ENCODE measurements around the gene PRLHR. TPM values are rescaled to one million over a fixed set of nuclear protein-coding genes. Genes with fewer than 3 reads are reported as not detected.

The PRLHR gene
- total and polyA plus RNA-seq, 2 donors: 0.02 to 0.05 TPM

DNA sequence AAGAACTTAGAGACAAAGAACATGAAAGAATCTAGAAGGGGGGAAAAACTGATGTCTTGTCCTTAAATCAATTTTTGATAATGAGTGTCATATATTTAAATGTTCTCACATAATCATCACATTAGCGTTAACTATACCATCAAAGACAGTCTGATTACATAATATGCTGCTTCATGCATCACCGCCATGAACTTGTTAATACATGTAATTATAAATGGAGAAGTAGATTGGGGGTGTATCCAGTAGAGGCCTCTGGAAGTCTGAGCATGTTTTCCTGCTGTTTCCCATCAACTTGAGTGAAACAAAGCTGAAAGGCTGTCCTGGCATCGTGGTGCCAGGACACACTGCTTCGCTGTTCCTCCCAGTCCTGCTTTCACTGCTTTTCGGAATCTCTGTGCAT is 48.2 kb downstream of the PRLHR start:
- Histone ChIP-seq H3K36me3 (ENCODE audit: control insufficient read depth in 2 of 2, insufficient read depth in 2 of 2, low read length in 1 of 2) (no peaks in the 10 kb centered on the region), H3K4me1 (ENCODE audit: control insufficient read depth in 2 of 2, insufficient read depth in 2 of 2, low read length in 2 of 2) (no peaks in the 10 kb centered on the region), H3K4me3 (ENCODE audit: low read length in 2 of 2) (no peak overlapping the region), H3K9me3 (ENCODE audit: control insufficient read depth in 2 of 2, insufficient read depth in 1 of 2, low read length in 1 of 2) (no peaks in the 10 kb centered on the region), H3K27me3 (ENCODE audit: control insufficient read depth in 2 of 2, insufficient read depth in 1 of 2, low read length in 1 of 2) (peaks cover 2 to 24% of the 10 kb centered on the region in 2 donors), H3K27ac (ENCODE audit: low read depth in 1 of 2, low read length in 1 of 2) (no peak overlapping the region)
- no peak for DNase-seq (ENCODE audit: low read depth in 6 of 9, low spot score in 9 of 9)
- WGBS: 90% methylated on average over 5 of the region's 5 CpGs

DNA sequence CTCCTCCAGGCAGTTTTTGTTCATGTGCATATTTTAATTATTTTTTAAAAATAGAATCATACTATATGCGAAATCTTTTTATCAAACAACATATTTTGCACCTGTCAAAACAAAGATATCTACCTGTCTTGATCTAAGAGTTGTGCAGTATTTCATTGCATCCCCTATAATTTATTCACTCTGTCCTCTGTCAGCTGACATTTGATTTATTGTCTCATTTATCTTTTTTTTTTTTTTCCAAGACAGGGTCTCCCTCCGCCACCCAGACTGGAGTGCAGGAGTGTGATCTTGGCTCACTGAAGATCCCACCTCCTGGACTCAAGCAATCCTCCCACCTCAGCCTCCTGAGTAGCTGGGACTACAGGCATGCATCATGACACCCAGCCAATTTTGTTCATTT is 49.0 kb downstream of the PRLHR start:
- H3K27ac ChIP-seq (ENCODE audit: low read depth in 1 of 2, low read length in 1 of 2): no peak overlapping the region
- no peak overlapping the region for H3K4me3 ChIP-seq (ENCODE audit: low read length in 2 of 2)
- no peaks in the 10 kb centered on the region for H3K9me3 ChIP-seq (ENCODE audit: control insufficient read depth in 2 of 2, insufficient read depth in 1 of 2, low read length in 1 of 2)
- WGBS: 88% methylated on average over 2 of the region's 2 CpGs
- no peaks in the 10 kb centered on the region for H3K4me1 ChIP-seq (ENCODE audit: control insufficient read depth in 2 of 2, insufficient read depth in 2 of 2, low read length in 2 of 2)
- no peaks in the 10 kb centered on the region for H3K36me3 ChIP-seq (ENCODE audit: control insufficient read depth in 2 of 2, insufficient read depth in 2 of 2, low read length in 1 of 2)
- no peak for DNase-seq (ENCODE audit: low read depth in 6 of 9, low spot score in 9 of 9)
- H3K27me3 ChIP-seq (ENCODE audit: control insufficient read depth in 2 of 2, insufficient read depth in 1 of 2, low read length in 1 of 2): peaks cover 2 to 18% of the 10 kb centered on the region in 2 donors

DNA sequence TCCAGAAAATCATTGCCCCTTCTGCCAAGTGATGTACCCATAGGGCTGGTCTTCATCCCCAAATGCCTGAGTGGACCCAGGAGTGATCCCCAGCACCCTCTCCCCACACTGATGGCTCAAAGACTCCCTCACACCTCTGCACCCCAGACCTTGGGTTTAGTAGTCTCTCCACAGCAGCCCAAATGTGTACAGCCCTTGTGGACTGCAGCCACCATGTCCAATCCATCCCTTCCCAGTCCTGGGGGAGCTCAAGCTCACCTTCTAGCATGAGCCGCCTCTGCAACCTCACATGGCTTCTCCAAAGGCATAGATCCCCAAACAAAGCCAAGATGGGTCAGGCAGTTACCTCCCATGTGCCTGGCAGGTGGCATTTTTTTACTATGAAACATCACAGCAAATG is 50.1 kb downstream of the PRLHR start:
- Histone ChIP-seq H3K27me3 (ENCODE audit: control insufficient read depth in 2 of 2, insufficient read depth in 1 of 2, low read length in 1 of 2) (peaks cover 2 to 16% of the 10 kb centered on the region in 2 donors), H3K27ac (ENCODE audit: low read depth in 1 of 2, low read length in 1 of 2) (no peak overlapping the region), H3K9me3 (ENCODE audit: control insufficient read depth in 2 of 2, insufficient read depth in 1 of 2, low read length in 1 of 2) (no peaks in the 10 kb centered on the region), H3K36me3 (ENCODE audit: control insufficient read depth in 2 of 2, insufficient read depth in 2 of 2, low read length in 1 of 2) (no peaks in the 10 kb centered on the region), H3K4me1 (ENCODE audit: control insufficient read depth in 2 of 2, insufficient read depth in 2 of 2, low read length in 2 of 2) (no peaks in the 10 kb centered on the region), H3K4me3 (ENCODE audit: low read length in 2 of 2) (no peak overlapping the region)
- DNase-seq (ENCODE audit: low read depth in 6 of 9, low spot score in 9 of 9): no peak
- WGBS: 91% methylated on average over 1 of the region's 1 CpG

DNA sequence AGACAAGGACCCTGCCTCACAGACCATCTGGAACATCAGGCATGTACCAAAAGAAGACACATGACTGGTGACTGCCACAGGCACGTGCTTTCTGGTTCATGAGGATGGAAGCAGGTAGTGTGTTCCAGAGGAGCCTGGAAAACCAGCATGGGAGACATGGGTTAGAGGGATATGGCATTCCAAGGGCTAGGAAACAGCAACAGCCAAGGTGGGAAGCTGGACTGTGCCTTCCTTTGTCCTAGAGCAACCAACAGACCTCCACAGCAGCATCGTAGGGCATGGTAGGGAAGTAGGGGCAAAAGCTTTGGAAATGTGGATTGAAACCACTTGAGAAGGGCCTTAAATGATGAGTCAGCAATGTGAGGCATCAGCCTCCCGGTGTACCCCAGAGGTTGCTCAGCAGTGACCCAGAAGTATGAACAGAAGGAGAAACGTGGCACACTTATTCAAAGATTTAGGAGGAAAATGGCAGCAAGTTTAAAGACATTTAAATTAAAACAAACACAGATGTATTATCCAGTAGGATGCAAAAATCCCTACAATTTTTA is 51.0 kb downstream of the PRLHR start:
- no peak for DNase-seq (ENCODE audit: low read depth in 6 of 9, low spot score in 9 of 9)
- 80% methylated on average over 4 of the region's 4 CpGs for WGBS
- H3K27me3 ChIP-seq (ENCODE audit: control insufficient read depth in 2 of 2, insufficient read depth in 1 of 2, low read length in 1 of 2): peaks cover 2 to 14% of the 10 kb centered on the region in 2 donors

DNA sequence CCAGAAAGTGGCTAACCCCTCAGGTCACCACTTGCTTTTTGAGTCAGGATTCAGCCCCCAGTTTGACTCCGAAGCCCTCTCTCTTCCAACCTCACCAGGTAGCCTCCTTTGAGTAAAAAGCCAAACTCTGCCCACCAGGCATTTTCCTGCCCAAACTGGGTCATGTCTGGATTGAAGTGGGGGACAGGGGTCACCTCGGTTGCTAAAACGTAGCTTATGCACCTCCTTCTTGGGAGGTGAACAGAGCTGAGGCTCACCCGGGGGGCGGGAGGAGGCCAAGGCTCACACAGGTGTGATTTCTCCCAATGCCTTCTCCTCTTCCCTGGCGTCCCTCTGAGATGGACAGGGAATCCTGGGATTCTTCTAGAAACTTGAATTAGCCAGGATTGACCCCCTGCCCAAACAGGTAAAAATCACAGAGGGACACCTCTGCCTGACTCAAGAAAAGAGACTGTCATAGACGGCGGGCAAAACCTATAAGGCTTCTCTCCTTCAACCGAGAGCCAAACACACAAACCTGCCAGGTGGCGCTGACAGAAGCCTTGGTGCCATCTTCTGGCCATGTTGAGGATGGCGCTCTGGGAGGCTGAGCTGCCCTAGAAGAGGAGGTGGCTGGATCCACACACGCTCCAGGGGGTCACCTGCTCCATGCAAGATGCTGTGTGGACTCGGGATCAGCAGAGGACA is 51.6 kb downstream of the PRLHR start:
- no peaks in the 10 kb centered on the region for H3K9me3 ChIP-seq (ENCODE audit: control insufficient read depth in 2 of 2, insufficient read depth in 1 of 2, low read length in 1 of 2)
- H3K27ac ChIP-seq (ENCODE audit: low read depth in 1 of 2, low read length in 1 of 2): no peak overlapping the region
- WGBS: 32% methylated on average over 13 of the region's 13 CpGs
- H3K27me3 ChIP-seq (ENCODE audit: control insufficient read depth in 2 of 2, insufficient read depth in 1 of 2, low read length in 1 of 2): peaks cover 2 to 14% of the 10 kb centered on the region in 2 donors
- peak in 5 of 9 donors; percentile 6 to 46 (median 23) for DNase-seq (ENCODE audit: low read depth in 6 of 9, low spot score in 9 of 9)
- H3K4me3 ChIP-seq (ENCODE audit: low read length in 2 of 2): no peak overlapping the region
- no peaks in the 10 kb centered on the region for H3K4me1 ChIP-seq (ENCODE audit: control insufficient read depth in 2 of 2, insufficient read depth in 2 of 2, low read length in 2 of 2)
- no peaks in the 10 kb centered on the region for H3K36me3 ChIP-seq (ENCODE audit: control insufficient read depth in 2 of 2, insufficient read depth in 2 of 2, low read length in 1 of 2)

More for the DNA sequence above, 51.0 kb downstream of the PRLHR start:
- Histone ChIP-seq H3K4me1 (ENCODE audit: control insufficient read depth in 2 of 2, insufficient read depth in 2 of 2, low read length in 2 of 2) (no peaks in the 10 kb centered on the region), H3K27ac (ENCODE audit: low read depth in 1 of 2, low read length in 1 of 2) (no peak overlapping the region), H3K36me3 (ENCODE audit: control insufficient read depth in 2 of 2, insufficient read depth in 2 of 2, low read length in 1 of 2) (no peaks in the 10 kb centered on the region), H3K9me3 (ENCODE audit: control insufficient read depth in 2 of 2, insufficient read depth in 1 of 2, low read length in 1 of 2) (no peaks in the 10 kb centered on the region), H3K4me3 (ENCODE audit: low read length in 2 of 2) (no peak overlapping the region)

DNA sequence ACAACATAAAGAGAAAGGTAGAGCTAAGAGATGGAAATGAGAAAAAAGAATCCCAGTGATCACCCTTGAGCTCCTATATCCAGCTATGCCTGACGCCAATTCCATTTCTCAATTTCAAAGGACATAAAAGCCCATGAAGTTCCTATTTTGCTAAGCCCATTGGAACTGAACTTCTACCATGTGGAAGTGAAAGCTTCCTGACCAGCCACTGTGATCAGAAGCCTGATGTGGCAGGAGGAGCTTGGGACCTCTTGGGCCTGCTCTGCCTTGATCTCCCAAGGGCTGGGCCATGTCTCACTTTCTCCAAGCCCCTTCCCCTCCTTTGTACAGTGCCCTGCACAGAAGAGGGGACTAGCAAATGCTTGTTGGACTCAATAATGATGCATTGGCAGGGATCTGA is 52.7 kb downstream of the PRLHR start:
- Histone ChIP-seq H3K27me3 (ENCODE audit: control insufficient read depth in 2 of 2, insufficient read depth in 1 of 2, low read length in 1 of 2) (peaks cover 2 to 14% of the 10 kb centered on the region in 2 donors), H3K36me3 (ENCODE audit: control insufficient read depth in 2 of 2, insufficient read depth in 2 of 2, low read length in 1 of 2) (no peaks in the 10 kb centered on the region), H3K4me1 (ENCODE audit: control insufficient read depth in 2 of 2, insufficient read depth in 2 of 2, low read length in 2 of 2) (no peaks in the 10 kb centered on the region), H3K9me3 (ENCODE audit: control insufficient read depth in 2 of 2, insufficient read depth in 1 of 2, low read length in 1 of 2) (no peaks in the 10 kb centered on the region), H3K4me3 (ENCODE audit: low read length in 2 of 2) (no peak overlapping the region), H3K27ac (ENCODE audit: low read depth in 1 of 2, low read length in 1 of 2) (no peak overlapping the region)
- DNase-seq (ENCODE audit: low read depth in 6 of 9, low spot score in 9 of 9): no peak
- 96% methylated on average over 1 of the region's 1 CpG for WGBS

DNA sequence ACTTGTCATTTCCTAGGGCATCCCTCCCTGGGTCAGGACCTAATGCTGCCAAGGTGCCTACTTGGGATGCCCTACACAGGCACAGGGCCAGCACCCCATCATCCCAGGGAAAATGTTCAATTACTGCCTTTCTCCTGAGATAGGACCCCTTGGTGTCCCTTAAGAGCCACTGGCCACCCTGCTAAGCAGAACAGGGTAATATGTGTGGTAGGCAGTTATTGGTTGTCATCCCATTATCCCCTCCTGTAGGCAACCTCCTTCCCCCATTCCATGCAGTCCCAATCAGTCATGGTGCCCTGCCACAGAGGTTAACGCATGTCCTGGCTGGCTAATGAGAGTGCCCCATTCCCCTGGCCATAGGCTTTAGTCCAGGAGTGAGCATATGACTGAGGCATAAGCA is 53.2 kb downstream of the PRLHR start:
- peaks cover 2 to 14% of the 10 kb centered on the region in 2 donors for H3K27me3 ChIP-seq (ENCODE audit: control insufficient read depth in 2 of 2, insufficient read depth in 1 of 2, low read length in 1 of 2)
- 90% methylated on average over 1 of the region's 1 CpG for WGBS

DNA sequence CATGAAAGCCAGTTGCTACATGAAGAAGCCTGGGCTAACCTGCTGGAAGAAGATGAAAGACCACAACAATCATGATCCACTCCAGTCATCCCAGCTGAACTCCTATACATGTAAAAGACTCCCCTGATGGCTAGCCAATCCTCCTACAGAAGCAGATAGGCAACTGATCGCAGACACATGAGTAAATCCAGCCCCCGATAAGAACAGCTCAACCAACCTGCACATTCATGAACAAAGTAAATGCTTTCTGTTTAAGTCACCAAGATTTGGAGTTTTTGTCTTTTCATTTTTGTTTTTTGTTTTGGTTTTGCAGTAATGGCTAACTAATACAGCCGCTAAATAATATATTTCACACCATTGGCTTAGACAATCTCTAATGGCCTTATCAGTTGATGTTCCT is 53.7 kb downstream of the PRLHR start:
- Histone ChIP-seq H3K36me3 (ENCODE audit: control insufficient read depth in 2 of 2, insufficient read depth in 2 of 2, low read length in 1 of 2) (no peaks in the 10 kb centered on the region), H3K27ac (ENCODE audit: low read depth in 1 of 2, low read length in 1 of 2) (no peak overlapping the region), H3K27me3 (ENCODE audit: control insufficient read depth in 2 of 2, insufficient read depth in 1 of 2, low read length in 1 of 2) (peaks cover 2 to 14% of the 10 kb centered on the region in 2 donors), H3K4me1 (ENCODE audit: control insufficient read depth in 2 of 2, insufficient read depth in 2 of 2, low read length in 2 of 2) (no peaks in the 10 kb centered on the region), H3K9me3 (ENCODE audit: control insufficient read depth in 2 of 2, insufficient read depth in 1 of 2, low read length in 1 of 2) (no peaks in the 10 kb centered on the region), H3K4me3 (ENCODE audit: low read length in 2 of 2) (no peak overlapping the region)
- WGBS: 96% methylated on average over 3 of the region's 3 CpGs
- DNase-seq (ENCODE audit: low read depth in 6 of 9, low spot score in 9 of 9): no peak

More for the DNA sequence above, 53.2 kb downstream of the PRLHR start:
- no peak for DNase-seq (ENCODE audit: low read depth in 6 of 9, low spot score in 9 of 9)
- no peak overlapping the region for H3K27ac ChIP-seq (ENCODE audit: low read depth in 1 of 2, low read length in 1 of 2)
- H3K9me3 ChIP-seq (ENCODE audit: control insufficient read depth in 2 of 2, insufficient read depth in 1 of 2, low read length in 1 of 2): no peaks in the 10 kb centered on the region
- no peaks in the 10 kb centered on the region for H3K4me1 ChIP-seq (ENCODE audit: control insufficient read depth in 2 of 2, insufficient read depth in 2 of 2, low read length in 2 of 2)
- H3K36me3 ChIP-seq (ENCODE audit: control insufficient read depth in 2 of 2, insufficient read depth in 2 of 2, low read length in 1 of 2): no peaks in the 10 kb centered on the region
- no peak overlapping the region for H3K4me3 ChIP-seq (ENCODE audit: low read length in 2 of 2)
